LNCAP (cell line): ENCODE results near the gene IL4I1.

Experiments
- CTCF ChIP-seq: fragments of 450-650 bp; IDR thresholded peaks from 2 replicates; pipeline ENCODE4 v1.5.1; 2017; ENCODE audit warnings: mild to moderate bottlenecking

Gene IL4I1

GRCh38 chr19:49877020-49877878, 19.4 kb downstream of the IL4I1 start, which contains the start of the genes AKT1S1 and TBC1D17:
Gene AKT1S1, minus strand, starts transcription at chr19:49877355. Its CDS starts 4,060 bp downstream, at chr19:49873295.
Gene TBC1D17, plus strand, starts transcription at chr19:49877702. Its CDS starts 22 bp downstream, at chr19:49877724.
- TF ChIP-seq CTCF: no peak

- TF ChIP-seq CTCF: no peak
Measured at GRCh38 chr19:49876422-49877019, 20.2 kb downstream of the IL4I1 start.

- TF ChIP-seq CTCF: no peak
Measured at GRCh38 chr19:49875857-49876421, 20.7 kb downstream of the IL4I1 start.

GRCh38 chr19:49875177-49875576, 21.5 kb downstream of the IL4I1 start:
- no peak for TF ChIP-seq CTCF

- no peak for TF ChIP-seq CTCF
Measured at GRCh38 chr19:49874503-49875157, 22.1 kb downstream of the IL4I1 start.

GRCh38 chr19:49873834-49874233, 22.9 kb downstream of the IL4I1 start:
- no peak for TF ChIP-seq CTCF

- no peak for TF ChIP-seq CTCF
Measured at GRCh38 chr19:49873129-49873521, 23.6 kb downstream of the IL4I1 start.
